GM06990 (cell line): ENCODE results near the gene SCUBE1.

Experiments used
- DNase-seq: peaks from one replicate; pipeline ENCODE4 v3.0.0-alpha.2; 2011; ENCODE audit not compliant: insufficient read length; ENCODE audit errors: extremely low read depth
- H3K27me3 ChIP-seq: replicated peaks from 2 replicates; pipeline ENCODE4 v1.6.0; 2011; ENCODE audit warnings: low read length; ENCODE audit not compliant: control insufficient read depth, insufficient read depth
- H3K36me3 ChIP-seq: 2 replicates; pipeline ENCODE4 v1.5.1; 2011; ENCODE audit warnings: low read length; ENCODE audit not compliant: control insufficient read depth, insufficient read depth
- H3K4me3 ChIP-seq: replicated peaks from 2 replicates; pipeline ENCODE4 v1.5.1; 2011; ENCODE audit warnings: low read depth, mild to moderate bottlenecking, control low read depth, low read length
- CTCF ChIP-seq: IDR thresholded peaks from 2 replicates; pipeline ENCODE4 v1.5.1; 2011; ENCODE audit warnings: low read length, control low read depth, mild to moderate bottlenecking, inconsistent platforms; ENCODE audit not compliant: insufficient read depth, poor library complexity, severe bottlenecking

SCUBE1 gene

GRCh38 chr22:43377896-43378704 lies 34.9 kb upstream of the SCUBE1 start:
- no peak for TF ChIP-seq CTCF
- DNase-seq, result peak; percentile 43
- Histone ChIP-seq H3K27me3 (no peaks in the 10 kb centered on the region; the same call in 1 of the 2 replicates), H3K4me3 (no peak overlapping the region), H3K36me3 (no peaks in the 10 kb centered on the region)

GRCh38 chr22:43377548-43377895 lies 34.4 kb upstream of the SCUBE1 start:
- Histone ChIP-seq H3K4me3 (no peak overlapping the region), H3K36me3 (no peaks in the 10 kb centered on the region), H3K27me3 (no peaks in the 10 kb centered on the region; the same call in 1 of the 2 replicates)
- no peak for TF ChIP-seq CTCF
- no peak for DNase-seq

GRCh38 chr22:43376765-43377547 lies 33.8 kb upstream of the SCUBE1 start:
- DNase-seq, result peak; percentile 37
- TF ChIP-seq CTCF, result no peak
- no peaks in the 10 kb centered on the region; the same call in 1 of the 2 replicates for H3K27me3 ChIP-seq
- no peaks in the 10 kb centered on the region for H3K36me3 ChIP-seq
- H3K4me3 ChIP-seq, result no peak overlapping the region

DNA sequence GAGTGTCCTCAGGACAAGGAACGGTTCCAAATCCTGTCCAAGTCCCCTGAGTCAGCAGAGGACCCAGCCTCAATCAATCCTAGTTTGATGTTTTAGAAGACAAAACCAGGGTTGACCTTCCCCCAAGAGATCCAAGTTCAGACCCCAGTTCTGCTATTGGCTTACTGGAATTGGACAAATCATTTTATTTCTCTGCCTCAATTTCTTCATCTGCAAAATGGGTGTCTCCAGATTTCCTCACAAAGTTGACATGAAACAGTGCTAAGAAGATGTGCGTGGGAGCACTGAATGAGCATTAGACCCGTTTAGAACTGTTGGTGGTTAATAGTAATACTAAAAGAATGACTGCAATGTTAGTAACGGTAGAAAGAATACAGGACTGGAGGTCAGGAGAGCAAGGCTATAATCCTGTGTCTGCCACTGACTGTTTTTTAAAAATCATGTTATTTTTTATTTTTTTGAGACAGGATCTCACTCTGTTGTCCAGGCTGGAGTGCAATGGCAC lies 32.8 kb upstream of the SCUBE1 start:
- no peak for DNase-seq
- no peak for TF ChIP-seq CTCF
- Histone ChIP-seq H3K27me3 (no peaks in the 10 kb centered on the region; the same call in 1 of the 2 replicates), H3K36me3 (no peaks in the 10 kb centered on the region), H3K4me3 (no peak overlapping the region)

DNA sequence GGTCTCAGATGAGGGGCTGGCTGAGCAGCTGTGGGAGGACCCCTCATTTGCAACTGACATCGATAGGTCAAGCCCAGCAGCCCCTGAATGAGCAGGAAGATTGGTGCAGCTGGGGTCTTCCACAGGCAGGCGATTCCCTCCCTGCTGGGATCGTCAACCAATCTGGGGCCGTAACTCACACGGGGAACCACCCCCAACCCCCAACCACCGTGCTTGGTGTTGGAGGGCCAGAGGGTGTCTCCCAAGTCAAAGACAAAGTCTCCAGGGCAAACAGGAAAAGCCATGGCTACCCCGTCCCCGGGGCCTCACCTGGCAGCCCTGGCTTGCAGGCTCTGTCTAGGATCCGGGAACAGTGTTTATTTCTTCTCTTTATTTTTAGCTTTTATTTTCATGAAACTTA lies 26.9 kb upstream of the SCUBE1 start:
- no peak for TF ChIP-seq CTCF
- Histone ChIP-seq H3K27me3 (no peaks in the 10 kb centered on the region; the same call in none of the 2 replicates), H3K36me3 (no peaks in the 10 kb centered on the region), H3K4me3 (no peak overlapping the region)
- DNase-seq, result no peak
